GM23338 (cell line): ENCODE data around the gene CCNI. TPM values are rescaled to one million over a fixed set of nuclear protein-coding genes. Genes with fewer than 3 reads are reported as not detected.

Experiments
- ATAC-seq: fragments of 200-7000 bp; cut with Tn5 transposase; 3 replicates; pipeline ENCODE4 v1.9.1; 2020
- DNase-seq: peaks from one replicate; pipeline ENCODE4 v3.0.0-alpha.2; 2015; ENCODE audit warnings: low spot score
- H2AFZ ChIP-seq: fragments of 200-600 bp; sonication (generic); 2 replicates; pipeline ENCODE4 v1.8.0; 2016; ENCODE audit warnings: antibody characterized with exemption, mild to moderate bottlenecking, moderate library complexity
- H3F3A ChIP-seq: fragments of 200-600 bp; sonication (generic); replicated peaks from 2 replicates; pipeline ENCODE4 v1.8.0; 2017; ENCODE audit warnings: antibody characterized with exemption, mixed run types, low read depth
- H3K27ac ChIP-seq: fragments of 200-600 bp; sonication (generic); 2 replicates; pipeline ENCODE4 v1.6.1; 2016; ENCODE audit warnings: low read depth
- H3K27me3 ChIP-seq: fragments of 200-600 bp; sonication (generic); 2 replicates; pipeline ENCODE4 v1.8.0; 2016; ENCODE audit warnings: mild to moderate bottlenecking, mixed run types, moderate library complexity; ENCODE audit not compliant: insufficient read depth
- H3K36me3 ChIP-seq: fragments of 200-600 bp; sonication (generic); 2 replicates; pipeline ENCODE4 v1.8.0; 2016; ENCODE audit warnings: mild to moderate bottlenecking; ENCODE audit not compliant: insufficient read depth
- H3K4me1 ChIP-seq: fragments of 200-600 bp; sonication (generic); 2 replicates; pipeline ENCODE4 v1.8.0; 2016; ENCODE audit warnings: mild to moderate bottlenecking, moderate library complexity; ENCODE audit not compliant: insufficient read depth
- H3K4me2 ChIP-seq: fragments of 200-600 bp; sonication (generic); 2 replicates; pipeline ENCODE4 v1.7.1; 2017; ENCODE audit warnings: mixed run types
- H3K4me3 ChIP-seq: fragments of 200-600 bp; sonication (generic); 2 replicates; pipeline ENCODE4 v1.6.1; 2016; ENCODE audit warnings: mixed run types
- H3K79me2 ChIP-seq: fragments of 200-600 bp; sonication (generic); replicated peaks from 2 replicates; pipeline ENCODE4 v1.8.0; 2017; ENCODE audit warnings: mild to moderate bottlenecking; ENCODE audit not compliant: insufficient read depth
- H3K9me2 ChIP-seq: fragments of 200-600 bp; sonication (generic); 2 replicates; pipeline ENCODE4 v1.8.0; 2017; ENCODE audit not compliant: insufficient read depth
- H4K20me1 ChIP-seq: fragments of 200-600 bp; sonication (generic); replicated peaks from 2 replicates; pipeline ENCODE4 v1.8.0; 2017; ENCODE audit warnings: mild to moderate bottlenecking; ENCODE audit not compliant: insufficient read depth
- H3K27ac Mint-ChIP-seq: 2 replicates; pipeline ENCODE4 v1.8.0; 2020; ENCODE audit warnings: inconsistent platforms, mild to moderate bottlenecking, moderate library complexity, mixed read lengths
- H3K27me3 Mint-ChIP-seq: 3 replicates; pipeline ENCODE4 v1.8.0; 2022; ENCODE audit warnings: low read depth, mild to moderate bottlenecking, moderate library complexity, mixed read lengths, inconsistent platforms; ENCODE audit not compliant: insufficient read depth, poor library complexity
- H3K36me3 Mint-ChIP-seq: 3 replicates; pipeline ENCODE4 v1.8.0; 2021; ENCODE audit warnings: low read depth, mild to moderate bottlenecking, inconsistent platforms, moderate library complexity, mixed read lengths
- H3K4me1 Mint-ChIP-seq: 3 replicates; pipeline ENCODE4 v1.8.0; 2020; ENCODE audit warnings: mild to moderate bottlenecking, inconsistent platforms, mixed read lengths
- H3K4me3 Mint-ChIP-seq: 3 replicates; pipeline ENCODE4 v1.8.0; 2021; ENCODE audit warnings: moderate library complexity, mild to moderate bottlenecking, inconsistent platforms, mixed read lengths
- H3K9me3 Mint-ChIP-seq: 3 replicates; pipeline ENCODE4 v1.8.0; 2020; ENCODE audit warnings: moderate library complexity, mild to moderate bottlenecking, inconsistent platforms, mixed read lengths
- CREB1 ChIP-seq: fragments of 250-450 bp; sonication (Bioruptor Pico); IDR thresholded peaks from 2 replicates; pipeline ENCODE4 v1.5.0; 2020; ENCODE audit warnings: low read depth, mild to moderate bottlenecking, moderate library complexity
- EZH2 ChIP-seq: fragments of 200-600 bp; sonication (generic); IDR thresholded peaks from one replicate; pipeline ENCODE4 v1.8.0; 2017; ENCODE audit warnings: antibody characterized with exemption, mild to moderate bottlenecking, low read depth; ENCODE audit not compliant: unreplicated experiment
- EZH2phosphoT487 ChIP-seq: fragments of 200-600 bp; sonication (generic); IDR thresholded peaks from one replicate; pipeline ENCODE4 v1.8.1; 2018; ENCODE audit warnings: antibody characterized with exemption; ENCODE audit not compliant: unreplicated experiment
- JUNB ChIP-seq: IDR thresholded peaks from one replicate; pipeline ENCODE4 v1.6.1; 2016; ENCODE audit warnings: antibody characterized with exemption; ENCODE audit not compliant: unreplicated experiment
- NANOG ChIP-seq: IDR thresholded peaks from 2 replicates; pipeline ENCODE4 v1.6.1; 2016; ENCODE audit warnings: antibody characterized with exemption, borderline replicate concordance
- POLR2AphosphoS5 ChIP-seq: IDR thresholded peaks from 2 replicates; pipeline ENCODE4 v1.6.1; 2016; ENCODE audit warnings: antibody characterized with exemption, low read depth
- STAT1 ChIP-seq: IDR thresholded peaks from one replicate; pipeline ENCODE4 v1.6.1; 2016; ENCODE audit warnings: antibody characterized with exemption; ENCODE audit not compliant: unreplicated experiment
- ZNF114 ChIP-seq: fragments of 250-450 bp; sonication (Bioruptor Pico); IDR thresholded peaks from 2 replicates; pipeline ENCODE4 v1.5.0; 2020; ENCODE audit warnings: mild to moderate bottlenecking, moderate library complexity
- ZNF331 ChIP-seq: fragments of 250-450 bp; sonication (Bioruptor Pico); IDR thresholded peaks from 2 replicates; pipeline ENCODE4 v1.5.0; 2020; ENCODE audit warnings: low read depth, mild to moderate bottlenecking, moderate library complexity
- polyA plus RNA-seq: library from polyadenylated mRNA; unstranded; fragments of >200 nt; fragmentation: Nextera tagmentation; extraction: Ambion mirVana; gene quantifications from 2 replicates; pipeline ENCODE4 v1.2.1, GENCODE V29; 2016
- total RNA-seq: library from RNA; depleted of rRNA; stranded (reverse); fragments of >200 nt; shearing (Covaris generic); gene quantifications from 2 replicates; pipeline ENCODE4 v1.2.3, GENCODE V29; 2014
- TF ChIP-seq, protein P1 (sequence below): IDR thresholded peaks from one replicate; pipeline ENCODE4 v1.6.1; 2018; ENCODE audit warnings: antibody characterized with exemption; ENCODE audit not compliant: unreplicated experiment
- TF ChIP-seq, protein P2 (sequence below): fragments of 250-450 bp; sonication (Bioruptor Pico); IDR thresholded peaks from 2 replicates; pipeline ENCODE4 v1.5.0; 2020; ENCODE audit warnings: mild to moderate bottlenecking, moderate library complexity

CCNI gene
- total and polyA plus RNA-seq, 2 experiments from 2014 or later: 207 to 248 TPM

DNA sequence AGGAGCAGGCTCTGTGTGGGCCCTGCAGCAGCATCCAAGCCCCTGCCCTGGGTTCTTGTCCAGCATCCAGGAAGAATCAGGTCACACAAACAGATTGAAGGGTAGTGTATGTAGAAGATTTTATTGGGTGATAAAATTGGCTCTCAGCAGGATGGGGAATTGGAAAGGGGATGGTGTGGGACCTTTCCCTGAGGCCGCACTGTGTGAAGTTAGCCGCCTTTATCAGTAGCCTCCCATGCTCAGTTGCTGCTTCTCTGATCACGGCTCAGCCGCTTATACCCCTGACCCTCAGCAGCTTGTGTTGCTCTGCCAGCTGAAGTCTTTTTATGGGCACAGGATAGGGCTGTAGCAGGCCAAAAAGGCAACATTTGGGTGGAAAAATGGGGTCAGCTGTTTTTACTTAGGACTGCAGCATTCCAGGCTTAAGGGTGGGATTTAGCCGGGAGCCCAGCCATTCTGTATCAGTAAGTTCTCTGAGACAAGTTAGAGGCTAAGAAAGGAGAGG lies 46.0 kb upstream of the CCNI start:
- no peaks in the 10 kb centered on the region for H3K9me3 Mint-ChIP-seq
- peaks cover 23% of the 10 kb centered on the region for H3K4me1 Mint-ChIP-seq
- TF ChIP-seq EZH2 (no peak), CREB1 (CRISPR knock-in tag) (no peak), EZH2phosphoT487 (no peak), NANOG (no peak), JUNB (no peak), POLR2AphosphoS5 (no peak), ZNF331 (CRISPR knock-in tag) (no peak), STAT1 (no peak), ZNF114 (no peak)
- TF ChIP-seq, protein P1, sequence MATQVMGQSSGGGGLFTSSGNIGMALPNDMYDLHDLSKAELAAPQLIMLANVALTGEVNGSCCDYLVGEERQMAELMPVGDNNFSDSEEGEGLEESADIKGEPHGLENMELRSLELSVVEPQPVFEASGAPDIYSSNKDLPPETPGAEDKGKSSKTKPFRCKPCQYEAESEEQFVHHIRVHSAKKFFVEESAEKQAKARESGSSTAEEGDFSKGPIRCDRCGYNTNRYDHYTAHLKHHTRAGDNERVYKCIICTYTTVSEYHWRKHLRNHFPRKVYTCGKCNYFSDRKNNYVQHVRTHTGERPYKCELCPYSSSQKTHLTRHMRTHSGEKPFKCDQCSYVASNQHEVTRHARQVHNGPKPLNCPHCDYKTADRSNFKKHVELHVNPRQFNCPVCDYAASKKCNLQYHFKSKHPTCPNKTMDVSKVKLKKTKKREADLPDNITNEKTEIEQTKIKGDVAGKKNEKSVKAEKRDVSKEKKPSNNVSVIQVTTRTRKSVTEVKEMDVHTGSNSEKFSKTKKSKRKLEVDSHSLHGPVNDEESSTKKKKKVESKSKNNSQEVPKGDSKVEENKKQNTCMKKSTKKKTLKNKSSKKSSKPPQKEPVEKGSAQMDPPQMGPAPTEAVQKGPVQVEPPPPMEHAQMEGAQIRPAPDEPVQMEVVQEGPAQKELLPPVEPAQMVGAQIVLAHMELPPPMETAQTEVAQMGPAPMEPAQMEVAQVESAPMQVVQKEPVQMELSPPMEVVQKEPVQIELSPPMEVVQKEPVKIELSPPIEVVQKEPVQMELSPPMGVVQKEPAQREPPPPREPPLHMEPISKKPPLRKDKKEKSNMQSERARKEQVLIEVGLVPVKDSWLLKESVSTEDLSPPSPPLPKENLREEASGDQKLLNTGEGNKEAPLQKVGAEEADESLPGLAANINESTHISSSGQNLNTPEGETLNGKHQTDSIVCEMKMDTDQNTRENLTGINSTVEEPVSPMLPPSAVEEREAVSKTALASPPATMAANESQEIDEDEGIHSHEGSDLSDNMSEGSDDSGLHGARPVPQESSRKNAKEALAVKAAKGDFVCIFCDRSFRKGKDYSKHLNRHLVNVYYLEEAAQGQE: no peak
- TF ChIP-seq, protein P2, sequence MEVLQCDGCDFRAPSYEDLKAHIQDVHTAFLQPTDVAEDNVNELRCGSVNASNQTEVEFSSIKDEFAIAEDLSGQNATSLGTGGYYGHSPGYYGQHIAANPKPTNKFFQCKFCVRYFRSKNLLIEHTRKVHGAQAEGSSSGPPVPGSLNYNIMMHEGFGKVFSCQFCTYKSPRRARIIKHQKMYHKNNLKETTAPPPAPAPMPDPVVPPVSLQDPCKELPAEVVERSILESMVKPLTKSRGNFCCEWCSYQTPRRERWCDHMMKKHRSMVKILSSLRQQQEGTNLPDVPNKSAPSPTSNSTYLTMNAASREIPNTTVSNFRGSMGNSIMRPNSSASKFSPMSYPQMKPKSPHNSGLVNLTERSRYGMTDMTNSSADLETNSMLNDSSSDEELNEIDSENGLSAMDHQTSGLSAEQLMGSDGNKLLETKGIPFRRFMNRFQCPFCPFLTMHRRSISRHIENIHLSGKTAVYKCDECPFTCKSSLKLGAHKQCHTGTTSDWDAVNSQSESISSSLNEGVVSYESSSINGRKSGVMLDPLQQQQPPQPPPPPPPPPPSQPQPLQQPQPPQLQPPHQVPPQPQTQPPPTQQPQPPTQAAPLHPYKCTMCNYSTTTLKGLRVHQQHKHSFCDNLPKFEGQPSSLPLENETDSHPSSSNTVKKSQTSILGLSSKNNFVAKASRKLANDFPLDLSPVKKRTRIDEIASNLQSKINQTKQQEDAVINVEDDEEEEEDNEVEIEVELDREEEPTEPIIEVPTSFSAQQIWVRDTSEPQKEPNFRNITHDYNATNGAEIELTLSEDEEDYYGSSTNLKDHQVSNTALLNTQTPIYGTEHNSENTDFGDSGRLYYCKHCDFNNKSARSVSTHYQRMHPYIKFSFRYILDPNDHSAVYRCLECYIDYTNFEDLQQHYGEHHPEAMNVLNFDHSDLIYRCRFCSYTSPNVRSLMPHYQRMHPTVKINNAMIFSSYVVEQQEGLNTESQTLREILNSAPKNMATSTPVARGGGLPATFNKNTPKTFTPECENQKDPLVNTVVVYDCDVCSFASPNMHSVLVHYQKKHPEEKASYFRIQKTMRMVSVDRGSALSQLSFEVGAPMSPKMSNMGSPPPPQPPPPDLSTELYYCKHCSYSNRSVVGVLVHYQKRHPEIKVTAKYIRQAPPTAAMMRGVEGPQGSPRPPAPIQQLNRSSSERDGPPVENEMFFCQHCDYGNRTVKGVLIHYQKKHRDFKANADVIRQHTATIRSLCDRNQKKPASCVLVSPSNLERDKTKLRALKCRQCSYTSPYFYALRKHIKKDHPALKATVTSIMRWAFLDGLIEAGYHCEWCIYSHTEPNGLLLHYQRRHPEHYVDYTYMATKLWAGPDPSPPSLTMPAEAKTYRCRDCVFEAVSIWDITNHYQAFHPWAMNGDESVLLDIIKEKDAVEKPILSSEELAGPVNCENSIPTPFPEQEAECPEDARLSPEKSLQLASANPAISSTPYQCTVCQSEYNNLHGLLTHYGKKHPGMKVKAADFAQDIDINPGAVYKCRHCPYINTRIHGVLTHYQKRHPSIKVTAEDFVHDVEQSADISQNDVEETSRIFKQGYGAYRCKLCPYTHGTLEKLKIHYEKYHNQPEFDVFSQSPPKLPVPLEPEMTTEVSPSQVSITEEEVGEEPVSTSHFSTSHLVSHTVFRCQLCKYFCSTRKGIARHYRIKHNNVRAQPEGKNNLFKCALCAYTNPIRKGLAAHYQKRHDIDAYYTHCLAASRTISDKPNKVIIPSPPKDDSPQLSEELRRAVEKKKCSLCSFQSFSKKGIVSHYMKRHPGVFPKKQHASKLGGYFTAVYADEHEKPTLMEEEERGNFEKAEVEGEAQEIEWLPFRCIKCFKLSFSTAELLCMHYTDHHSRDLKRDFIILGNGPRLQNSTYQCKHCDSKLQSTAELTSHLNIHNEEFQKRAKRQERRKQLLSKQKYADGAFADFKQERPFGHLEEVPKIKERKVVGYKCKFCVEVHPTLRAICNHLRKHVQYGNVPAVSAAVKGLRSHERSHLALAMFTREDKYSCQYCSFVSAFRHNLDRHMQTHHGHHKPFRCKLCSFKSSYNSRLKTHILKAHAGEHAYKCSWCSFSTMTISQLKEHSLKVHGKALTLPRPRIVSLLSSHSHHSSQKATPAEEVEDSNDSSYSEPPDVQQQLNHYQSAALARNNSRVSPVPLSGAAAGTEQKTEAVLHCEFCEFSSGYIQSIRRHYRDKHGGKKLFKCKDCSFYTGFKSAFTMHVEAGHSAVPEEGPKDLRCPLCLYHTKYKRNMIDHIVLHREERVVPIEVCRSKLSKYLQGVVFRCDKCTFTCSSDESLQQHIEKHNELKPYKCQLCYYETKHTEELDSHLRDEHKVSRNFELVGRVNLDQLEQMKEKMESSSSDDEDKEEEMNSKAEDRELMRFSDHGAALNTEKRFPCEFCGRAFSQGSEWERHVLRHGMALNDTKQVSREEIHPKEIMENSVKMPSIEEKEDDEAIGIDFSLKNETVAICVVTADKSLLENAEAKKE (CRISPR knock-in tag): no peak
- H3K4me2 ChIP-seq: no peak overlapping the region
- peak overlapping the region; percentile 94 for H2AFZ ChIP-seq
- H3K36me3 Mint-ChIP-seq: no peaks in the 10 kb centered on the region
- DNase-seq: no peak
- H3K27me3 ChIP-seq: no peaks in the 10 kb centered on the region
- H3K4me3 Mint-ChIP-seq: no peak overlapping the region
- H3K79me2 ChIP-seq: no peaks in the 10 kb centered on the region
- H3K4me3 ChIP-seq: no peak overlapping the region
- H3K27me3 Mint-ChIP-seq: peaks cover 3% of the 10 kb centered on the region
- ATAC-seq: no peak; the same call in 2 of the 3 replicates
- H3K27ac Mint-ChIP-seq: no peak overlapping the region
- no peaks in the 10 kb centered on the region for H3F3A ChIP-seq
- no peaks in the 10 kb centered on the region for H3K36me3 ChIP-seq
- no peak overlapping the region for H3K27ac ChIP-seq
- H3K4me1 ChIP-seq: peaks cover 32% of the 10 kb centered on the region
- no peaks in the 10 kb centered on the region for H4K20me1 ChIP-seq
- no peaks in the 10 kb centered on the region for H3K9me2 ChIP-seq
